Measurements from ENCODE around the gene METTL21A. TPM values are rescaled to one million over a fixed set of nuclear protein-coding genes. Genes with fewer than 3 reads are reported as not detected.

METTL21A gene
- total RNA-seq, 1 donor from 2014 or later = 18.1 TPM

DNA sequence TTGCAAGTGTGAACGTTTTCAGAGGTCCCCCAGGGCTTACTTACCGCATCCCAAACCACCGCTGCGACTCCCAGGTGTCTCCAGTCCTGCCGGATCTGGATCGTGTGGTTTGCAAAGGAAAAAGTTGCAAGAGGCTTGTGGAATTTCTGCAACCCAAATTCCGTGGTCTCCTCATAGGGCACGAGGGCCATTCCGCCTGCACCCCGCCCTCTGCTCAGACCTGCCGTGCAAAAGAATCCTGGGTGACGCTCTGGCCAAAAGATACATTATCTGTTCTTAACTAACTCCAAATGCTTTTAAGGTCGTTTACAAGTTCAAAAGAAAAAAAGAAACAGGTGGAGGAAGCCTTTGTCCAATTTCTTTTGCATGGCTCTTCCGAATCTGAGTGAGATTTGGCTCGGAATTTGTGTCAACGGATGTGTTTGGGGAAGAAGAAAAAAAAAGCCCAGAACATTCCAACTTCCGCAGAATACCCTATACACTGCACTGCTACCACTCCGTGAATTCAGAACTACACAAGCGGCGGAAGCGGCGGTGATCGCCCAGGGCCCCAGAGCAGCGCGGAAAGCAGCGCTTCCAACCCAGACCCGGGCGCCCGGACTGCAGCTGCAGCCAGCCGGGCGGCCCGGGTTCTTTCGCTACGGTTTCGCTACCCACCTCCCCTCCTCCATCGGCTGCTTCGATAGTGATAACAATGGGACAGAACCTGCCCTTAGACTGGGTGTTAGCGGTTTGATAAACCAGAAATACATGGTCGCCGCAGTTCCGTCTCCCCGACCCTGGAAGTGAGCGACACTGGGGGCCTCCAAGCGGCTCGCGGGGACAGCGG lies 795 bp downstream of the METTL21A start:
- intact Hi-C loops (cut with micrococcal nuclease) = loop anchor here (1.0 to 10.0 kb wide), 13 partner anchors 87 to 1540 kb away; partner anchors contain the start of genes CCNYL1, EEF1B2, FASTKD2 and INO80D

DNA sequence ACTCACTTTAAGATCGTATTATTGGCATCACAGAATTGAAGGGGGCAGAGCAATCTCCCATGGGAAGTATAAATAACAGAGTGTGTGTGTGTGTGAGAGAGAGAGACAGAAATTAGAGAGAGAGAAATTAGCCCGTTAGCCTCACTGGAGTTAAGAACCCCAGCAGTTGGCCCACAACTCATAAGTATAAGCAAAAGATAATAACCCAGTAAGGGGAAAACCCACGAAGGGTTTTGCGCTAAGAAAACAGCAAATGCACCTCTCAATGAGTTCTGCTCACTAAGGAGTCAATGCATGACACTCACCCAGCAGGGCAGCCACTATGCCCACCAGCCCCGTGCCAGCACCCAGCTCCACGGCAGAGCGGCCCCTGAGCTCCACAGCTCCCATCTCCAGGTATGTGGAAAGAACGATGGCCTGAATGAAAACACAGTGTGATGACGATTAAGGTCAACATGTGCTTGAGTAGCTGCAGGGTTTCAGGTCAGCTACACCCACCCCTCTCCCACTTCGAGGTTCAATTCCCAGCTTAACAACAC lies 3.6 kb downstream of the METTL21A start:
- intact Hi-C loops (cut with micrococcal nuclease) = loop anchor here (10.0 kb wide), 2 partner anchors 1347 to 1537 kb away; partner anchors contain the start of genes INO80D and ZDBF2

DNA sequence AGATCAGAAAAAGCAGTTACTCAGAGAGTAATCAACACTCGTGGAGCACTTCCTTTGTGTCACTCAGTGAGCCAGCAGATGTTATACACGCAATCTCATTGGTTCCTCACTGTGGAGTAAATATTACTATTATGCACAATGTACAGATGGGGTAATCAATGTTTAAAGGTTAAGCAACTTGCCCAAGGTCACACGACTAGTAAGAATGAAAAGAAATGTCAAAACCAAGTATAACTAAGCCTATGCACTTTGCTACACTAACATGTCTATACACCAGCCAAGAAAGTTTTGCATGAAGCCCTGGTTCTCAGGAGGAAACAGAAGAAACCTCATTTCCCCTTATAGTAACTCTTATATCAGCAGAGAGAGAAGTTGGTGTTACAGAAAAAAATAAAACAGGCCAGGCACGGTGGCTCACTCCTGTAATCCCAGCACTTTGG lies 5.4 kb downstream of the METTL21A start:
- intact Hi-C loops (cut with micrococcal nuclease) = loop anchor here (10.0 kb wide), 2 partner anchors 1345 to 1535 kb away; partner anchors contain the start of genes INO80D and ZDBF2

DNA sequence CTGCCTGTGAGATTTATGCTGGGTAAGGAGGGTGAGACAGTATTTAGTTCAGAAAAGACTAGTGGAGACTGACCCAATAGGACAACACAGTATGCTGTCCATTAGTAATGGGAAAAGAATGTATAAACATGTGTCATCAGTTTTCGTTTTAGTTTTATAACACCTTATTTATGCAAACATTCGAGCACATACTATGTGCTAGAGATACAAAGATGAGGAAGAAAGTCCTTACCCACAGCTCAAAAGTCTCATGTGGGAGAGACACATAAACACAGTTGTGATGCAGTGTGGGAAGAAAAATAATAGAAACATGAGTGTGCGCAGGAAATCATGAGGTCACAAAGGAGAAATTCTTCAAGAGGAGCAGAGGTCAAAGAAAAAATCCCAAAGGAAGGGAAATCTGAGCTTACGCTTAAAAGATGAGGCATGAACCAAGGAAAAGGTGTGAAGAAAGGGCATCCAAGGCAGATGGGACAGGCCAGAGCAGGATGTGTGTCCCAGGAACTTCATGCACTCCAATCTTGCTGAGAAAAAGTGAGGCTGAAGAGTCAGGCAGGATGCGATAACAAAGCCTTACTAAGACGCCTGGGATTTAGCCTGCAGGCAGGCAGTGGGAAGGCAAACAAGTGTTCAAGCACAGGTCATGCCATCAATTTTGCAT lies 8.1 kb downstream of the METTL21A start:
- intact Hi-C loops (cut with micrococcal nuclease) = no loop called here

DNA sequence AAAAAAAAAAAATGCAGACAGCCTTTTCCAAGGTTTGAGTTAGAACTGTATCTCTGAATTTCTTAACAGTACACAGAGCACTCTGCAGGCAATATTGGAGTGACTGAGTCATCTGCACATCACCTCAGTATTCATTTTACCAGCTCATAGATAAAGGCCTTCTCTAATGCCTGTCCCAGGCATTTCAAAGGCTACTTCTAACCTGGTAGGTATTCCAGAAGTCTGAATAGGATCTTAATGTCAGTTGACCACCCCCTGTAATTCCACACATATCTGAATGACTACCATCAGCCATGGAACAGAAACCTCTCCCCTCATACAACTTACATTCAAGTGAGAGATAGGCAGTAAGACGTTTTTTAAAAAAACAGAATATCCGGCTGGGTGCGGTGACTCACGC lies 9.0 kb downstream of the METTL21A start:
- intact Hi-C loops (cut with micrococcal nuclease) = no loop called here

DNA sequence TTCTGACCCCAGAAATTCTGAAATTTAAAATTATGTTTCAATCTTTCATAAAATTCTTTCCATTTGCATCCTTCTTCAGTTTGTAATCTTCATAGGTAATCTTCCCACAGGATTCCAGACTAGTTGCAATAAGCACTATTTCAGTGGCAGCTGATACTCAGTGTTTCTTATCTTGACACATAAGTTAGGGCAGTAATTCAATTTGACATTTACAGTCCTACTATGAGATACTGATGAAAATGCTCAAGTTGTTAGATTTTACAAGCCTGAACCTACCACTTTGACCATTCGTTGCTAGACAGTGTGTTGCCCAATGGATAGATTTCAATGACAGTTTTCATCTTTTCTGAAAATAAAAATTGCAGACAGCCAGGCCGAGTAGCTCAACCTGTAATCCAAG lies 10.4 kb downstream of the METTL21A start:
- intact Hi-C loops (cut with micrococcal nuclease) = no loop called here

DNA sequence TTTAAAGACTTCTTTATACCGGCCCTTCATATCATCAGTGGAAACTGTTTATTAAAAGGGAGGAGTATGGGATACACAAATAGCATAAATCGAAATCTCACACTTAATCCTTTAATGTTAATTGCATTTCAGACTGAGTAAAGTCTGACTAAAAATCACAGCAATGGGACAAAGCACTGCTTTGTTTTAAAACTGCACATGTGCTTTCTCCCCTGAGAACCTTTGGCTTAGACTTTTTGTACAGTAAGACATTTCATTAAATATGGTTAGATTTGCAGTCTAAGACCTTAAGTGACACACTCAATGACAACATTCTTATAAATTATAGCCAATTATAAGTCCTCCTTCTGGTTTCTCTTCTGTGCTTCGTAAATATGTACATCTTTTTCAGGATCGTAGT lies 12.5 kb downstream of the METTL21A start:
- intact Hi-C loops (cut with micrococcal nuclease) = no loop called here

DNA sequence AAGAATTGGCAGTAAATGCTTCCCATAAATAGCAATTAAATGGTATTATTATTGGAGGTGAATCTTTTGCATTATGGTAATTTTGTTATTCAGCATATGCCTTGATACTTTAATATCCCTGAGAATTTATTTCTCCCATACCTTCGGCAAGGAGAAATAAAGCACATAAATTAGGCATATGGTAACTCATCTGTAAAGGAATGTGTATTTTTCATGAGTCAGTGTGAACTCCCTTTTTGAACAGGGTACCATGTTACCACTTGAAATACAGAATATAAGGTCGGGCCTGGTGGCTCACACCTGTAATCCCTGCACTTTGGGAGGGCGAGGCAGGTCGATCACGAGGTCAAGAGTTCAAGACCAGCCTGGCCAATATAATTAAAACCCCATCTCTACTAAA lies 18.4 kb downstream of the METTL21A start:
- intact Hi-C loops (cut with micrococcal nuclease) = no loop called here

DNA sequence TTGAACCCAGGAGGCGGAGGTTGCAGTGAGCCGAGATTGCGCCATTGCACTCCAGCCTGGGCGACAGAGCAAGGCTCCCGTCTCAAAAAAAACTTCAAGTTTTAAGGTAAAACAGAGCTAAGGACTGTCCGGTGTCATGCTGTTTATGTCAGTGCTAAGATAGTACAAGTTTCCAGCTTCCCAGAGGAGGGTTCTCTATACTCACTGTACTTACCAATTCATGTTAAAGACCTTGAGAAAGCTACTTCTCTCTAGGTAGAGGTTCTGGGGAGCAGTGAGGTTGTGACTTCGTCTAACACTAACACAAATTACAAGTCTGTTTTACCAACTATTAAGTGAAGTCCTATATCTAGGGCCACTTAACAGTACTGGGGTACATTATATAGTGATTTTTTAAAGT lies 18.8 kb downstream of the METTL21A start:
- intact Hi-C loops (cut with micrococcal nuclease) = no loop called here

DNA sequence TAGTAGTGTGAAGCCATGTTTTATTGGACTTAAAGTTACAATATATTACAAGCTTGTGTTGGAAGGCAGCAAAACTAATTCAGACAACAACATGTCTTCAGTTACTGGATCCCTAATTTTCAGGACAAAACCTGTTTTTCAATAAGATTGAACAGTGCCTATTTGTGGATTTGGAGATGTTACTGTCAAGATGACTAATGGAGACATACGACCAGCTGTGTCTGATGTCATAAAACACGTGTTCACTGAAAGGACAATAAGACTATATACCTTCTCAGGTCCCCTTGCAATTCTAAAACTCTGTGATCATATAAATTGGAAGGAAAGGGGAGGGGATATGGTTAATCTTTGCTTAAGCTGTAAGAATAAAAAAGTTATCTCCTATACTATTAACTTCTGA lies 21.7 kb downstream of the METTL21A start:
- intact Hi-C loops (cut with micrococcal nuclease) = no loop called here

DNA sequence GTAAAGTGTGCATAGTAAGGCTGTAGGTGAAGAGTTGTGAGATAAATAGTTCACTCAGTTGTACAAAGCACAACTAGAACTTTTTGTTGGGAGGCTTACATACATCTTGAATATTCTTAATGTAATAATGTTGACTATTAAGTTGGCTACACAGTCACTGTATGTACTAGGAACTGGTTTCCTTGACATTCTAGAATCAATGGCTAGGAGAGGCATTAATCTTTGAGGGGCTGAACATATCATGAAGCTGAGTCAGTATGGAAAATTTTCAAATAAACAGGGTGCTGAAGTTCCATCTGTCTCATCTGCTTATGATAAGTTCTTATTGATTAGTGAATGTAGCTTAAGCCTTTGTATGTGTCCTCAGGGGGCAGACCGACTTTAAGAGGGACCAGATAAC lies 23.4 kb downstream of the METTL21A start:
- intact Hi-C loops (cut with micrococcal nuclease) = no loop called here

DNA sequence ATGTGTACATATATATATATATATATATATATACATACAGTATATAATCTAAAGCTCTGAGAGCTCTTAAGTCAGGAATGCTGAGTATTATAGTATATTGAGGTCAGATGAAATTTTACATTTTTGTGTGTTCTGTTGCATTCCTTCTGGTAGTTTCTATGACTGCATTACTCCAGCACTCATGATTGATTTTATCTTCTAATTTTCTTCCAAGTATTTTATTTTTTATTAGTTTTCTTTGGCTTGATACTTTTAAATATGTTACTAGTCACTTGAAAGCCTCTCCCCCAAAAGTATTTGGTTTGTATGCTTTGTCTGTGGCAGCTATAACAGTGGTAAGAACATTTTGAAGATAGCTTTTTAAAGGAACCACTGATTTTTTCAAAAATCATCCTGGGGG lies 25.0 kb downstream of the METTL21A start:
- intact Hi-C loops (cut with micrococcal nuclease) = no loop called here

DNA sequence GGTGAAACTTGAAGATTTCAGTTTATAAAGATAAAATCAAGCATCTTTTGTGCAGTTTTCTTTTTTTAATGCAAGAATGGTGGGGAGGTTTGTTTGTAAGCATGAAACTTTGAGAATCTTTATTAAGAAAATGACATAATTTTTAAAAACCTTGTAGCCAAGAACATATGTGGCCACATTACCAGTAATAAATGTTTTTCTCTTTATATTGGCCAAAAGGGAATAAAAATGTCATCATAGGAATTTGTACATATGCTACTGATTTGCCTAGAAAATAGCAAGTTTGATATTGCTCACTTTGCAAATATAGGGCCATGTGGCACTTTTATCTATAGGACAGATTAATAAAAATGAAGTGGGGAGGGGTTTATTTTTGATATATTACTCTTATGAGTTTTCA lies 25.6 kb downstream of the METTL21A start:
- intact Hi-C loops (cut with micrococcal nuclease) = no loop called here

DNA sequence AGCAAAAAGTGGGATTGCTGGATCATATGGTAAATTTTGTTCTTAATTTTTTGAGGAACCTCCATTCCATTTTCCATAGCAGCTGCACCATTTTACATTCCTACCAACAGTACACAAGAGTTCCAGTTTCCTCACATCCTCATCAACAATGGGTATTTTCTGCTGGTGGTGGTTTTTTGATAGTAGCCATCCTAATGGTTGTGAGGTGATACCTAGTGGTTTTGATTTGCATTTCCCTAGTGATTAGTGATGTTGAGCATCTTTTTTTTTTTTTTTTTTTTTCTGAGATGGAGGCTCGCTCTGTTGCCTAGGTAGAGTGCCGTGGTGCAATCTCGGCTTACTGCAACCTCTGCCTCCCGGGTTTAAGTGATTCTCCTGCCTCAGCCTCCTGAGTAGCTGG lies 30.5 kb downstream of the METTL21A start:
- intact Hi-C loops (cut with micrococcal nuclease) = no loop called here

DNA sequence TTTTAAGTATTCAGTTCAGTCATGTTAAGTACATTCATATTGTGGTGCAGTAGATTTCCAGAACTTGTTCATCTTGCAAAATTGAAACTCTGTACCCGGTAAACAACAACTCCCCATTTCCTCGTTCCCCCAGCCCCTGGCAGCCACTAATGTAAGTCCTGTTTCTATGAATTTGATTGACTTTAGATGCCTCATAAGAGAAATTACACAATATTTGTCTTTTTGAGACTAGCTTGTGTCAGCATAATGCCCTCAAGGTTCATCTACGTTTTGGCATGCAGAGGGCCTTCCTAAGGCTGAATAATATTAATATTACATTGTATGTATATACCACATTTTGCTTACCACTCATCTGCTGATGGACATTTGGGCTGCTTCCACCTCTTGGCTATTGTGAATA lies 30.9 kb downstream of the METTL21A start:
- intact Hi-C loops (cut with micrococcal nuclease) = no loop called here

DNA sequence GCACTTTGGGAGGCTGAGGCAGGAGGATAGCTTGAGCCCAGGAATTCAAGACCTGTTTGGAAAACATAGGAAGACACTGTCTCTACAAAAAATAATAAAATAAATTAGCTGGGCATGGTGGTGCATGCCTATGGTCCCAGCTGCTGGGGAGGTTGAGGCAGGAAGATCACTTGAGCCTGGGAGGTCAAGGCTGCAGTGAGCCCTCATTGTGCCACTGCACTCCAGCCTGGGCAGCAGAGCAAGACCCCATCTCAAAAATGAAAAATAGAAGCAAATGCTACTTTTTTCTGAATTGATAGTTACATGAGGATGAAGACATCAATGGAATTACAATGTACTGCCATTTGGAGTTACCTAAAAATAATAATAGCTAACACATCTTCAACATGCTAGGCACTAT lies 31.9 kb downstream of the METTL21A start:
- intact Hi-C loops (cut with micrococcal nuclease) = no loop called here

DNA sequence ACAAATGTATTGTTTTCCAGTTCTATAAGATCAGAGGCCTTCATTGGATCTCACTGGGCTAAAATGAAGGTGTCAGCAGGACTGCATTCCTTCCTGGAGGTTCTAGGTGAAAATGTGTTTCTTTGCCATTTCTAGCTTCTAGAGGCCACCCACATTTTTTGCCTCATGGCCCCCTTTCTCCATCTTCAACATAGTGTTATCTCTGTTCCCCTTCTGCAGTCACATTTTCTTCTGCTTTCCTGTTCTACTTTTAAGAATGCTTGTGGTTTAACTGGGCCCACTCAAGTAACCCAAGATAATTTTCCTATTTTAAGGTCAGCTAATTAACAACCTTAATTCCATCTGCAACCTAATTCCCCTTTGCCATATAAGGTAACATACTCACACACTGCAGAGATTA lies 36.1 kb downstream of the METTL21A start:
- intact Hi-C loops (cut with micrococcal nuclease) = no loop called here

DNA sequence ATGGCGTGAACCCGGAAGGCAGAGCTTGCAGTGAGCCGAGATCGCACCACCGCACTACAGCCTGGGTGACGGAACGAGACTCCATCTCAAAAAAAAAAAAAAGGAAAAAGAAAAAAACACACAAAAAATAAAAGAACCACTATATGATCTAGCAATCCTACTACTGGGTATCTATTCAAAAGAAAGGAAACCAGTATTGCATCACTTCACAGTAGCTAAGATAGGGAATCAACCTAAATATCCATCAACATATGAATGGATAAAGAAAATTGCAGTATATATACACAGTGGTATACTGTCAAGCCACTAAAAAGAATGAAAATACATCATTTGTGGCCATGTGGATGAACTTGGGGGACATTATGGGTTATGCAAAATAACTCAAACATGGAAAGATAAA lies 37.9 kb downstream of the METTL21A start:
- intact Hi-C loops (cut with micrococcal nuclease) = no loop called here

DNA sequence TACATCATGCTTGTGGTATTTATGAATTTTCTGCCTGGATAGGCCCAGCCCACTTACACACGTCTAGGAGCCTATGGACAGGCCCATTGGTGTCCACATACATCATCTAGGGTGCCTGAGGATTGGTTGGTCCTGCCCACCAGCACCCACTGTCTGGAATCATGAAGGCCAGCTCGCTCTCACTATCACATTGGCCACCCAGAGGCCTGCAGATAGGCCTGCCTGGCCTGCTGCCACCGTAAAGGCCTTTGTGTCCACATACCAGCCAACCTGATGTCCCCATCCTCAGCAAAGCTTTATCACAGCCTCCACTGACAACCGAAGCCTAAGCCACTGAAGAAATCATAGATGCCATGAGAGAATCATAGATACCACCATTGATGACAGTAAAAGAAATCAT lies 40.2 kb downstream of the METTL21A start:
- intact Hi-C loops (cut with micrococcal nuclease) = no loop called here

DNA sequence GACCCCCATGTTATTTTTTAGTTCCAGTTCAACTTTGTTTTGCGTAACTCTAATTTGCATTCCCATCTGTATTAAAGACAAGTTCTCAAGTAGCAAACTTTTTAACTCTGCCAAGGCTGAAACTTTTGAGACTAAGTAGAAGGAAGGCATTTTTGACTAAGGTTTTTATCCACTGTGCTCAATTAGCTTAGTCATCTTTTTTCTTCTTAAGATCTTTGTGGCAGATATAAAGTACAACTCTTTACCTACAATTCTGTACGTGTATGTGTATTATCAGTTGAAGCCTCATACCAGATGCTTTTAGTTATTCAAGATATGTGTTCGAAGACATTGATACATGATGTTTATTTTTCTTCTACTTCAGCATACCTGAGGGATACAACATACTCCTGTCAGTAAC lies 53.8 kb downstream of the METTL21A start:
- intact Hi-C loops (cut with micrococcal nuclease) = loop anchor here (5.0 kb wide), 1 partner anchor 39 kb away; no protein-coding TSS in a partner anchor

DNA sequence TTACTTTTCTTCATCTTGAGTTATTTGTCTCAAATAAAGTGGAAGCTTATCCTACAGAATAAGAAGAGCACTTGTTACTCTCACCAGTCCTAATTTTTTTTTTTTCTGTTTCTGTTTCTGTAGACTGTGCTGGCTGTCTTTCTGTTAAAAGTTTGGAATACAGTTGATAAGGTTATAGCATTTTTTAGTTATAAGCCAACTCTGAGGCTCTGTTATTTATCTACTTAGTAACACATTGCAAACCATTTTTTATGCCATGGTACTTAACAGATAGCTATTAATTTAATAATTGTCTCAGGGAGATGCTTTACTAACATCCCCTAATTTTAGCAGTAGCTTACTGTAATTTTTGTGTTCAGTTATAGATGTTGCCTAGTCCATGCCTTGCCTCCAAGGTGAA lies 57.5 kb downstream of the METTL21A start:
- intact Hi-C loops (cut with micrococcal nuclease) = no loop called here
